PC-9 (cell line): ENCODE measurements around the gene C1QTNF3. TPM values are rescaled to one million over a fixed set of nuclear protein-coding genes. Genes with fewer than 3 reads are reported as not detected.
"Not testable (repeated sequence)": the region's sequence is repeated elsewhere in the genome, so short reads cannot be mapped to it uniquely, and the experiment has no call there.

Source experiments
- BruUV-seq: library from RNA; stranded (reverse); fragments of 400-500 nt; replicated peaks from 2 replicates; lab custom pipeline; 2021; lab: Mats Ljungman, UMichigan
- CTCF ChIA-PET: fragments of 300-600 bp; sonication (Branson Sonifier 250); formaldehyde crosslinking; loops from one replicate; lab custom pipeline; 2022; ENCODE audit warnings: antibody characterized with exemption; lab: Charles Lee
- POLR2A ChIA-PET: fragments of 300-600 bp; sonication (Branson Sonifier 250); formaldehyde crosslinking; loops from one replicate; lab custom pipeline; 2022; ENCODE audit warnings: antibody characterized with exemption; ENCODE audit not compliant: unreplicated experiment; lab: Charles Lee
- DNase-seq, 2 experiments: peaks; one replicate each; pipeline versions ENCODE4 v3.0.0 to v3.0.0-alpha.2; 2015 to 2022; ENCODE audit warnings: mixed read lengths in 1 of 2
- H2AFZ ChIP-seq: fragments of 200-600 bp; sonication (generic); 2 replicates; pipeline ENCODE4 v1.8.1; 2017; ENCODE audit warnings: antibody characterized with exemption
- H3F3A ChIP-seq: fragments of 200-600 bp; sonication (generic); 2 replicates; pipeline ENCODE4 v1.8.1; 2017; ENCODE audit warnings: antibody characterized with exemption, mild to moderate bottlenecking, low read depth; ENCODE audit not compliant: insufficient read depth
- H3K27ac ChIP-seq: fragments of 200-600 bp; sonication (generic); 2 replicates; pipeline ENCODE4 v1.6.1; 2016; ENCODE audit warnings: mixed run types
- H3K27me3 ChIP-seq: fragments of 200-600 bp; sonication (generic); 2 replicates; pipeline ENCODE4 v1.6.1; 2016; ENCODE audit warnings: low read depth, mixed run types; ENCODE audit not compliant: insufficient read depth
- H3K36me3 ChIP-seq: fragments of 200-600 bp; sonication (generic); 2 replicates; pipeline ENCODE4 v1.6.1; 2016; ENCODE audit warnings: low read depth, mixed run types
- H3K4me1 ChIP-seq: fragments of 200-600 bp; sonication (generic); replicated peaks from 2 replicates; pipeline ENCODE4 v1.6.1; 2016; ENCODE audit warnings: mixed run types; ENCODE audit not compliant: insufficient read depth
- H3K4me2 ChIP-seq: fragments of 200-600 bp; sonication (generic); 2 replicates; pipeline ENCODE4 v1.6.1; 2017; ENCODE audit warnings: mixed run types
- H3K4me3 ChIP-seq: fragments of 200-600 bp; sonication (generic); 2 replicates; pipeline ENCODE4 v1.6.1; 2016; ENCODE audit warnings: mixed run types
- H3K79me2 ChIP-seq: fragments of 200-600 bp; sonication (generic); 2 replicates; pipeline ENCODE4 v1.6.1; 2017; ENCODE audit warnings: low read depth, mixed run types
- H3K9me2 ChIP-seq: fragments of 200-600 bp; sonication (generic); 2 replicates; pipeline ENCODE4 v1.8.1; 2017; ENCODE audit warnings: mild to moderate bottlenecking; ENCODE audit not compliant: insufficient read depth
- H3K9me3 ChIP-seq: fragments of 200-600 bp; sonication (generic); 2 replicates; pipeline ENCODE4 v1.8.1; 2016; ENCODE audit warnings: low read depth; ENCODE audit not compliant: insufficient read depth
- H4K20me1 ChIP-seq: fragments of 200-600 bp; sonication (generic); 2 replicates; pipeline ENCODE4 v1.8.1; 2017; ENCODE audit not compliant: insufficient read depth
- EZH2 ChIP-seq: fragments of 200-600 bp; sonication (generic); IDR thresholded peaks from 2 replicates; pipeline ENCODE4 v1.8.0; 2017; ENCODE audit warnings: antibody characterized with exemption, low read depth
- intact Hi-C: fragments of 100-400 bp; cut with micrococcal nuclease; formaldehyde crosslinking; loops from one replicate; pipeline ENCODE4 v1.10.0; 2022; ENCODE audit not compliant: unreplicated experiment
- total RNA-seq: library from RNA; stranded (reverse); gene quantifications from 2 replicates; pipeline ENCODE4 v1.2.3, GENCODE V29; 2021
- TF ChIP-seq, protein P1 (sequence below): fragments of 200-600 bp; sonication (generic); conservative IDR thresholded peaks from 2 replicates; pipeline ENCODE4 v1.6.1; 2017; ENCODE audit warnings: mixed run types, antibody characterized with exemption, mild to moderate bottlenecking, moderate library complexity

Gene C1QTNF3
- total RNA-seq, 1 experiment from 2014 or later = 8.3 TPM

DNA sequence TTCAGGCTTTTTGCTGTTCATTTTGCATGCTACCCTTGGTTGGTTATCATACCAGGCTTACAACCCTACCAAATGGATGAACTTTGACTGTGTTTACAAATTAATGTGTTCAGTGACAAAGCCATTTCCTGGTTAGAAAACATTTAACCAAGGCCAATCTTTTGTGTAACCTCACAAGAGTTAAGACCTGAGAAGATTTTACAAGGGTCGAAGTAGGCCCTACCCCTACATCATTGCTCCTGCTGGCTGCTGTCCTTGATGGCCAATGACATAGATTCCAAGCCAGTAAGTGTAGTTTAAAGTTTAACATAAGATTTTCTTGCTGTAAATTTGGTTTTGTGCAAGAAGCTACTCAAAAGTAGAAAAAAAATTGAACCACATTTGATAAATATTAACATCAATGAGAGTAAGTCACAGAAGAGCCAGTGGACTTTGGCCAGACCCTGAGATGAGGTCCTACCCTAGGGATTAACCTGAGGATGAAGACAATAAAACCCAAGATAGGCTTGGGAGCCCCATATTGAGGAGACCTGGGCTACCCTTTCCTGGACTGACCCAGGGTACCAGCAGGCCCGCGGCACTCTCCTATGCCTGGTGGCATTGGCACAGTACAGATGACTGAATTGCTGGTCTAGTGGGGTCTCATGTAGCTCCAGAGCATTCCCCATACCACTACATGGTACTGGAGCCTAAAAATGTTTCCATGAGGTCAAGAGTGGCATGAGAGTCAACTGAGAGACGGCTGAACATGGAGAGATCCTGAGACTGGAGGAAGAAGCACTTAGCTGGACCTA, 8.3 kb downstream of the C1QTNF3 start:
- Histone ChIP-seq H3K27ac (no peak overlapping the region), H3K4me1 (no peaks in the 10 kb centered on the region)
- CTCF ChIA-PET = no interaction called here

DNA sequence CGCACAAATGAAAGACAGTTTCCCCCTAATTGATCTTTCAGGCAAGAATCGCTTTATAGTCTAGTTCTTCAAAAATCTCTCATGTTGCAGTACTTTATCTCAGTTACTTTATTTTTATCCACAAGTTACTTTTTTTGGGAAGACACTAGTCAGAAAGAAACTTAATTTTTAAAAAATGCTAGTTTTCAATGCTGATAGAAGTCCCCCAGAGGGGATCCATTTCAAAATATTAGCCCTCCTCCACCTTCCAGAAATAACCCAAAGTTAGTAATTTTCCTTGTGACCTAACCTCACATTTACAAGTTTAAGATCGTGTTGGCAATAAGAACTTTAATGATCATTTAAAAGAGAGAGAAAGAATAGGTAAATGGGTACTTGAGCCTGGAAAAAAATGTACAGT, 11.0 kb downstream of the C1QTNF3 start:
- no peaks in the 10 kb centered on the region for H3K27me3 ChIP-seq
- no peaks in the 10 kb centered on the region for H3K9me2 ChIP-seq
- H3K27ac ChIP-seq = no peak overlapping the region
- H3K4me2 ChIP-seq = no peak overlapping the region
- no peak overlapping the region for H3K4me3 ChIP-seq
- H3K4me1 ChIP-seq = no peaks in the 10 kb centered on the region
- H2AFZ ChIP-seq = no peak overlapping the region
- H4K20me1 ChIP-seq = no peaks in the 10 kb centered on the region
- TF ChIP-seq, protein P1, sequence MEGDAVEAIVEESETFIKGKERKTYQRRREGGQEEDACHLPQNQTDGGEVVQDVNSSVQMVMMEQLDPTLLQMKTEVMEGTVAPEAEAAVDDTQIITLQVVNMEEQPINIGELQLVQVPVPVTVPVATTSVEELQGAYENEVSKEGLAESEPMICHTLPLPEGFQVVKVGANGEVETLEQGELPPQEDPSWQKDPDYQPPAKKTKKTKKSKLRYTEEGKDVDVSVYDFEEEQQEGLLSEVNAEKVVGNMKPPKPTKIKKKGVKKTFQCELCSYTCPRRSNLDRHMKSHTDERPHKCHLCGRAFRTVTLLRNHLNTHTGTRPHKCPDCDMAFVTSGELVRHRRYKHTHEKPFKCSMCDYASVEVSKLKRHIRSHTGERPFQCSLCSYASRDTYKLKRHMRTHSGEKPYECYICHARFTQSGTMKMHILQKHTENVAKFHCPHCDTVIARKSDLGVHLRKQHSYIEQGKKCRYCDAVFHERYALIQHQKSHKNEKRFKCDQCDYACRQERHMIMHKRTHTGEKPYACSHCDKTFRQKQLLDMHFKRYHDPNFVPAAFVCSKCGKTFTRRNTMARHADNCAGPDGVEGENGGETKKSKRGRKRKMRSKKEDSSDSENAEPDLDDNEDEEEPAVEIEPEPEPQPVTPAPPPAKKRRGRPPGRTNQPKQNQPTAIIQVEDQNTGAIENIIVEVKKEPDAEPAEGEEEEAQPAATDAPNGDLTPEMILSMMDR = no peak
- TF ChIP-seq EZH2 = no peak
- H3K79me2 ChIP-seq = no peaks in the 10 kb centered on the region
- no TSS peak for BruUV-seq
- ChIA-PET POLR2A (no interaction called here), CTCF (no interaction called here)
- no peak for DNase-seq
- no peaks in the 10 kb centered on the region for H3F3A ChIP-seq
- intact Hi-C loops = no loop called here
- no peaks in the 10 kb centered on the region for H3K9me3 ChIP-seq
- H3K36me3 ChIP-seq = no peaks in the 10 kb centered on the region

More for the DNA sequence above, 8.3 kb downstream of the C1QTNF3 start:
- H3K9me2 ChIP-seq = no peaks in the 10 kb centered on the region
- H3K27me3 ChIP-seq = no peaks in the 10 kb centered on the region
- no peaks in the 10 kb centered on the region for H3K9me3 ChIP-seq
- no peak overlapping the region for H2AFZ ChIP-seq
- TF ChIP-seq, protein P1 = no peak
- TF ChIP-seq EZH2 = no peak
- no peaks in the 10 kb centered on the region for H3K79me2 ChIP-seq
- no peaks in the 10 kb centered on the region for H3F3A ChIP-seq
- H3K36me3 ChIP-seq = no peaks in the 10 kb centered on the region
- POLR2A ChIA-PET = no interaction called here
- intact Hi-C loops = no loop called here
- no TSS peak for BruUV-seq
- no peaks in the 10 kb centered on the region for H4K20me1 ChIP-seq
- H3K4me3 ChIP-seq = no peak overlapping the region
- H3K4me2 ChIP-seq = no peak overlapping the region
- DNase-seq = no peak

DNA sequence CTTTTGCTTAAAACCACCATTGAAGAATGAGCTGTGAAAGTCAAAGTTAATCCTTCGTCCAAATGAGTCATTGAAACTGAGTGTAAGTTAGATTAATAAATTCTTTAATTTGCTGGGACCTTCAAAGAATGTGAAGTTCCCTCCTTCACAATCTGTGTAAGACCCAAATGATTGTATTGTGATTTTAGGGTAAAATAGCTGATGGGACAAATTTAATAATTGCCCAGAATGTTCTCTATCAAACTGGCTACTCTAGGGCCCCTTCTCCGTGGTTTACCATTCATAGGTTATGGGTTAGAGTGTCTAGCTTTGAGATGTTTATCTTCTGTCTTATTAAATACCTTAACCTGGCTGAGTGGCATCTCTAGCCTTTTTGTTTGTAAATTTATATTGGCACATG, 11.9 kb downstream of the C1QTNF3 start:
- ChIA-PET CTCF (no interaction called here), POLR2A (no interaction called here)
- intact Hi-C loops = no loop called here
- H2AFZ ChIP-seq = no peak overlapping the region
- H4K20me1 ChIP-seq = no peaks in the 10 kb centered on the region
- H3K27ac ChIP-seq = no peak overlapping the region
- no peaks in the 10 kb centered on the region for H3K4me1 ChIP-seq
- no peaks in the 10 kb centered on the region for H3K27me3 ChIP-seq
- TF ChIP-seq EZH2 = no peak
- TF ChIP-seq, protein P1 = no peak
- no peaks in the 10 kb centered on the region for H3K36me3 ChIP-seq
- no TSS peak for BruUV-seq
- H3K9me3 ChIP-seq = no peaks in the 10 kb centered on the region
- no peak overlapping the region for H3K4me2 ChIP-seq
- H3K79me2 ChIP-seq = no peaks in the 10 kb centered on the region
- no peaks in the 10 kb centered on the region for H3F3A ChIP-seq
- no peaks in the 10 kb centered on the region for H3K9me2 ChIP-seq
- no peak for DNase-seq
- H3K4me3 ChIP-seq = no peak overlapping the region

DNA sequence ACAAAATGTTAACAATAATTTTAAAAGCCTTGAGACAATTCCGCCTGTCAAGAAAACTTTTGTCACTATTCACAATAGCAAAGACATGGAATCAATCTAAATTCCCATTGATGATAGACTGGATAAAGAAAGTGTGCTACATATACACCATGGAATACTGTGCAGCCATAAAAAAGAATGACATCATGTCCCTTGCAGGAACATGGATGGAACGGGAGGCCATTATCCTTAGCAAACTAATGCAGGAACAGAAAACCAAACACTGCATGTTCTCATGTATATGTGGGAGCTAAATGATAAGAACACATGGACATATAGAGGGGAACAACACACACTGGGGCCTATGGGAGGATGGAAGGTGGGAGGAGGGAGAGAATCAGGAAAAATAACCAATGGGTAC, 12.4 kb downstream of the C1QTNF3 start:
- H3K4me3 ChIP-seq, H3K4me1 ChIP-seq, H3K4me2 ChIP-seq, intact Hi-C loops, H3K79me2 ChIP-seq, CTCF ChIA-PET, BruUV-seq, H3K9me2 ChIP-seq, H3F3A ChIP-seq, H4K20me1 ChIP-seq, H2AFZ ChIP-seq, DNase-seq, H3K9me3 ChIP-seq, H3K36me3 ChIP-seq, H3K27ac ChIP-seq, H3K27me3 ChIP-seq: not testable (repeated sequence)
- POLR2A ChIA-PET = interaction anchor here (0.7 kb wide), 1 partner anchor 1101 kb away, joined by 6 read pairs; no protein-coding TSS in a partner anchor
